GM23248 (cell line): ENCODE results near the gene NUDT14.

ENCODE experiments used
- EZH2 ChIP-seq: fragments of 200-600 bp; sonication (generic); IDR thresholded peaks from 2 replicates; pipeline ENCODE4 v1.6.1; 2018; ENCODE audit warnings: antibody characterized with exemption, mild to moderate bottlenecking; ENCODE audit not compliant: insufficient read depth, poor library complexity, severe bottlenecking
- EZH2phosphoT487 ChIP-seq: fragments of 200-600 bp; sonication (generic); IDR thresholded peaks from 2 replicates; pipeline ENCODE4 v1.6.1; 2018; ENCODE audit warnings: antibody characterized with exemption, moderate library complexity, mild to moderate bottlenecking, low read depth; ENCODE audit not compliant: insufficient read depth

- TF ChIP-seq EZH2phosphoT487 (no peak), EZH2 (no peak)
These were observed 40.5 kb downstream of the NUDT14 start for GRCh38 chr14:105140581-105140980.
